Kidney (tissue), 14 donors: ENCODE results near the gene ITPR1. TPM values are rescaled to one million over a fixed set of nuclear protein-coding genes. Genes with fewer than 3 reads are reported as not detected.

Experiments used
- DNase-seq, 5 donors: peaks; one replicate each; pipeline ENCODE4 v3.0.0-alpha.2; 2013 to 2020
- FAIRE-seq: peaks from 2 replicates; lab custom pipeline; 2012; peaks lifted over from hg19 to GRCh38; lab: Jason Lieb, UNC
- H3K27ac ChIP-seq, 2 donors: one replicate each; pipeline ENCODE4 v1.7.0; 2013; ENCODE audit warnings: low read depth in 2 of 2, low read length in 2 of 2, inconsistent platforms in 1 of 2
- H3K27me3 ChIP-seq: one replicate; pipeline ENCODE4 v1.7.1; 2013; ENCODE audit warnings: low read length, inconsistent platforms; ENCODE audit not compliant: control insufficient read depth, insufficient read depth
- H3K36me3 ChIP-seq, 3 donors: one replicate each; pipeline versions ENCODE4 v1.7.0 to v1.7.1; 2013; ENCODE audit warnings: low read length in 3 of 3, control low read depth in 1 of 3, inconsistent platforms in 1 of 3; ENCODE audit not compliant: insufficient read depth in 3 of 3, control insufficient read depth in 2 of 3
- H3K4me1 ChIP-seq, 3 donors: one replicate each; pipeline versions ENCODE4 v1.7.0 to v1.7.1; 2013; ENCODE audit warnings: low read length in 3 of 3, inconsistent platforms in 1 of 3, low read depth in 1 of 3; ENCODE audit not compliant: control insufficient read depth in 2 of 3, insufficient read depth in 2 of 3
- H3K4me3 ChIP-seq, 3 donors: one replicate each; pipeline versions ENCODE4 v1.7.0 to v1.8.1; 2013; ENCODE audit warnings: low read length in 3 of 3, control low read depth in 1 of 3, inconsistent platforms in 1 of 3
- H3K9ac ChIP-seq, 3 donors: one replicate each; pipeline versions ENCODE4 v1.7.0 to v1.7.1; 2013; ENCODE audit warnings: low read length in 3 of 3, control low read depth in 1 of 3, inconsistent platforms in 1 of 3
- H3K9me3 ChIP-seq, 3 donors: one replicate each; pipeline versions ENCODE4 v1.7.0 to v1.7.1; 2013; ENCODE audit warnings: low read length in 3 of 3, control low read depth in 1 of 3, inconsistent platforms in 1 of 3; ENCODE audit not compliant: control insufficient read depth in 2 of 3, insufficient read depth in 1 of 3
- CTCF ChIP-seq: IDR thresholded peaks from 3 replicates; pipeline ENCODE4 v1.5.1; 2012; ENCODE audit warnings: mild to moderate bottlenecking, moderate library complexity, borderline replicate concordance; ENCODE audit not compliant: insufficient read depth; ENCODE audit errors: extremely low read depth
- intact Hi-C: fragments of 100-400 bp; cut with DNase I; formaldehyde crosslinking; loops from one replicate; pipeline ENCODE4 v1.11.1; 2022
- polyA plus RNA-seq: library from polyadenylated mRNA; stranded (reverse); fragments of 350-450 nt; fragmentation: Illumina TruSeq; extraction: RNeasy Lipid Tissue Mini Kit (QIAGEN cat#74804); gene quantifications from one replicate; pipeline ENCODE4 v1.2.3, GENCODE V29; 2014; ENCODE audit warnings: low read depth, low replicate concordance; ENCODE audit not compliant: insufficient read depth
- total RNA-seq: library from RNA; stranded (reverse); fragmentation: NEBNext Ultra II Directional; extraction: Animal tissue kit (Norgen Biotek cat#: 25700); gene quantifications from one replicate; pipeline ENCODE4 v1.2.1, GENCODE V29; 2021
- donor health status: control.
- donor health status: control.
- donor health status: control.
- donor health status: control.
- donor health status: control.
- donor health status: DM: yes; HTN: yes; CAD: no.
- donor health status: Normal renal cell carcinoma (clear cell type).

Gene ITPR1
- total and polyA plus RNA-seq, 2 donors from 2014 or later = 30.2 to 81.2 TPM

- FAIRE-seq = no peak
- Histone ChIP-seq H3K9me3 (no peaks in the 10 kb centered on the region), H3K27ac (peak overlapping the region; percentile 90 to 93), H3K4me1 (peaks cover 8 to 64% (median 48%) of the 10 kb centered on the region in 3 donors), H3K9ac (peak overlapping the region in 1 of 3 donors; percentile 91), H3K4me3 (peak overlapping the region in 2 of 3 donors; percentile 58 to 76), H3K36me3 (peaks cover 0 to 8% (median 2%) of the 10 kb centered on the region in 3 donors), H3K27me3 (no peaks in the 10 kb centered on the region)
- no peak for TF ChIP-seq CTCF
- peak in 3 of 5 donors; percentile 14 to 82 (median 78) for DNase-seq
- intact Hi-C loops = no loop called here
These were observed 258.5 kb downstream of the ITPR1 start for GRCh38 chr3:4751502-4752101.

DNA sequence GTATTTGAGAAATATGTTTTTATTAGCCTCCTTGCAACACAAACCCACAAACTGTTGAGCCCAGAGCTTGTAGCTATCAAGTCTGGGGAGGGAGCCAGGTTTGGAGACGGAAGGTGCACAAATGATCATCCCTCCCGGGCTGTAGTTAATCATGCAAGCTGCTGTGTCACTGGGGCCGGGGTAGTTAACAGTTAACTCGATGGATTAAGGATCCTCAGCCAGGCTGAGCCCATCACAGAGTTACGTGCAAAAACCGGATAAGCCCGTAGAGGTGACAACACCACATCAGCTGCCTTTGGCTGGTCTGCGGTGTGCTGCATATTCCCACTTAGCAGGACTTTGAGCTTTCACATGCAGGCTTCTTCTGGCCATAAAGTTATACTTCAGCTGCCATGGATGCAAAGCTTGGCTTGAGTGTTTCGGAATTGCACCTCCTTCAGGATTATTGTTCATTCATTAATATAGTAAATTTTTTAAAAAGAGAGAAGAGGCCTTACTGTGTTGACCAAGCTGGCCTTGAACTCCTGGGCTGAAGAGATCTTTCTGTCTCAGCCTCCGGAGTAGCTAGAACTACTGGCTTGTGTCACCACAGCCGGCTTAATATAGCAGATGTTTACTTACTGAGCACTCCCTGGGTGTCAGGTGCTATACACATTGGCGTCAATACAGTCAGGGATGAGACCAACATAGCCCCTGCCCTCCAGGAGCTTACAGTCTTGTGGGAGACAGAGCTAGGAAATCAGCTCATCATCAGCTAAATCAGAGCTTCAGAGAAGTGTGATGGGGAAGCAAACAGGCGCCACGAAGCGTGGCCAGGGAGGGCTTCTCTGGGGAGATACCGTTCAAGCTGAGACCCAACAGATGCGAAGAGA, 259.3 kb downstream of the ITPR1 start:
- Histone ChIP-seq H3K4me1 (peaks cover 11 to 71% (median 51%) of the 10 kb centered on the region in 3 donors), H3K27ac (peak overlapping the region; percentile 90 to 93)

DNA sequence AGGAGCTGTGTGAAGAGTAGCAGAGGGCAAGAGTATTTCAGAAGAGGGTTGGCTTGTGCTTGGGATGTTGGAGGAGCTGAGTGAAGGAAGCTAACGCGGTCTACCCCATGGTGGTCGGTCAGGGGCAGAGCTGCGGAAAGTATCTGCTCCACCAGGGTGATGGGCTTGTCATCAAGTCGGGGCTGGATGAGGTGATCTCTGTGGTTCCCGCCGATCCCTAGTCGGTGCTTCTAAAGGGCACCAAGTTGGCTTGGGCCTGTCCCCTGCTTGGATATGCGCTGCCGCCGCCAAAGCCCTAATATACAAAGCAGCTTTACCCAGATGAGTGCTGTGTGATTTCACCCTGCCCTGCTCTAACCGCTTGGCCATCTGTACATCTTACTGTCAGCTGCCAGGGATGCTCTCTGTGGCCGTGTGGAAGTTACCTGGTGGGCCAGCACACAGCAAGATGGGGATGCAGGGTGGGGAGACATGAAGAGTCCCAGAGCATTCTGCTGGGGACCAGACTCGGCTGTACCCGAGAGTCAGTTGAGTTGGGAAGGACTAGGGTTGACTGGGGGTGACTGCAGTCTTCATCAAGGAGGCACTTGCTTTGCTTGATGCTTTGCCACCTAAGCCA, 260.0 kb downstream of the ITPR1 start:
- intact Hi-C loops = no loop called here
- H3K36me3 ChIP-seq = peaks cover 0 to 4% (median 0%) of the 10 kb centered on the region in 3 donors
- FAIRE-seq (no peak), DNase-seq (no peak)
- H3K27ac ChIP-seq = peak overlapping the region; percentile 58 to 93
- no peak for TF ChIP-seq CTCF
- no peak overlapping the region for H3K4me3 ChIP-seq
- no peaks in the 10 kb centered on the region for H3K9me3 ChIP-seq
- H3K9ac ChIP-seq = peak overlapping the region in 1 of 3 donors; percentile 17
- peaks cover 15 to 78% (median 58%) of the 10 kb centered on the region in 3 donors for H3K4me1 ChIP-seq
- no peaks in the 10 kb centered on the region for H3K27me3 ChIP-seq

More for the DNA sequence above, 259.3 kb downstream of the ITPR1 start:
- Histone ChIP-seq H3K9ac (peak overlapping the region in 1 of 3 donors; percentile 91), H3K9me3 (no peaks in the 10 kb centered on the region), H3K27me3 (no peaks in the 10 kb centered on the region), H3K4me3 (no peak overlapping the region), H3K36me3 (peaks cover 0 to 8% (median 2%) of the 10 kb centered on the region in 3 donors)
- DNase-seq (peak; percentile 72 to 87 (median 79)), FAIRE-seq (no peak)
- no peak for TF ChIP-seq CTCF
- intact Hi-C loops = no loop called here
